Glutamatergic neuron (in vitro differentiated cells): Measurements from ENCODE around the gene KSR1. TPM values are rescaled to one million over a fixed set of nuclear protein-coding genes. Genes with fewer than 3 reads are reported as not detected.

Experiments
- DNase-seq: peaks from one replicate; pipeline ENCODE4 v3.0.0; 2022
- H3K27ac Mint-ChIP-seq: one replicate; pipeline ENCODE4 v1.8.0; 2020; ENCODE audit warnings: mild to moderate bottlenecking, mixed read lengths, inconsistent platforms; ENCODE audit not compliant: unreplicated experiment
- H3K27me3 Mint-ChIP-seq: one replicate; pipeline ENCODE4 v1.8.0; 2020; ENCODE audit warnings: mild to moderate bottlenecking, moderate library complexity, mixed read lengths, inconsistent platforms; ENCODE audit not compliant: unreplicated experiment
- H3K36me3 Mint-ChIP-seq: one replicate; pipeline ENCODE4 v1.8.0; 2020; ENCODE audit warnings: mild to moderate bottlenecking, mixed read lengths, inconsistent platforms; ENCODE audit not compliant: unreplicated experiment
- H3K4me1 Mint-ChIP-seq: one replicate; pipeline ENCODE4 v1.8.0; 2020; ENCODE audit warnings: mild to moderate bottlenecking, low read depth, mixed read lengths, inconsistent platforms; ENCODE audit not compliant: unreplicated experiment
- H3K4me3 Mint-ChIP-seq: one replicate; pipeline ENCODE4 v1.8.0; 2020; ENCODE audit warnings: mild to moderate bottlenecking, mixed read lengths, inconsistent platforms; ENCODE audit not compliant: unreplicated experiment
- H3K9me3 Mint-ChIP-seq: one replicate; pipeline ENCODE4 v1.8.0; 2020; ENCODE audit warnings: mild to moderate bottlenecking, moderate library complexity, mixed read lengths, inconsistent platforms; ENCODE audit not compliant: unreplicated experiment
- total RNA-seq: library from RNA; stranded (reverse); fragmentation: NEBNext Ultra II Directional; extraction: Animal tissue kit (Norgen Biotek cat#: 25700); gene quantifications from one replicate; pipeline ENCODE4 v1.2.1, GENCODE V29; 2021; ENCODE audit not compliant: unreplicated experiment
- TF ChIP-seq, protein P1 (sequence below): fragments of 200-600 bp; sonication (generic); IDR thresholded peaks from one replicate; pipeline ENCODE4 v1.5.0; 2021; ENCODE audit not compliant: partially characterized antibody, unreplicated experiment

Gene KSR1
- total RNA-seq, 1 donor from 2014 or later, result 203 TPM

DNA sequence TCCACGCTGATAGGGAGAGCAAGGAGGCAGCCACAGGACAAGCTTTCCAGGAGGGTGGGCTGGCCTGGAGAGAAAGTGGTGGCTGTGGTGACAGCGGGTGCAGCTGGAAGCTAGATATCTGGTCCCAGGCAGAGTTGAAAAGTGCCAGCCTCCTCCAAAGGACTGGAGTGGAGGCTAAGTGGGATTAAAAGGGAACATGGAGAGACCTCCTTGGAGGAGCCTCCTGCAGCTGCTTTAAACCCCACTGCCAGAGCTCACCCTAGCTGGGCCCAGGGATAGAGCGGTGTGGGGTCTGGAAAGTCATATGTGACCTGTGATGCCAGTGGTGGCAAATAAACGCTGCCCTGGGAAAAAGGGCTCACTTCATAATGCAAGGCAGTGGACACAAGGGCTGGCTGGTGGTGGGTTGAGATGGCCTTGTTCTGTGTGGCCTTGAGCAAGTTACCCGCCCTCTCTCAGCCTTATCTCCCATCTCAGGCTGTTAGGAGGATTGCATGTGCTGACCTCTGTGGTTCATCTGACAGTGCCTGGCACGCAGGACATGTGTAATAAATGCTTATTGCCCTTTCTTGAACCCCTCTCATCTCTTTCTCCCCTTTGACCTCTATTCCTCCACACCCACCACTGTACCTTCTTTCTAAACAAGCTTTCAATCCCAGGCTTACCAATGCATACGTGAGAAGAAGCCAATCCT, 113.8 kb downstream of the KSR1 start:
- TF ChIP-seq, protein P1, sequence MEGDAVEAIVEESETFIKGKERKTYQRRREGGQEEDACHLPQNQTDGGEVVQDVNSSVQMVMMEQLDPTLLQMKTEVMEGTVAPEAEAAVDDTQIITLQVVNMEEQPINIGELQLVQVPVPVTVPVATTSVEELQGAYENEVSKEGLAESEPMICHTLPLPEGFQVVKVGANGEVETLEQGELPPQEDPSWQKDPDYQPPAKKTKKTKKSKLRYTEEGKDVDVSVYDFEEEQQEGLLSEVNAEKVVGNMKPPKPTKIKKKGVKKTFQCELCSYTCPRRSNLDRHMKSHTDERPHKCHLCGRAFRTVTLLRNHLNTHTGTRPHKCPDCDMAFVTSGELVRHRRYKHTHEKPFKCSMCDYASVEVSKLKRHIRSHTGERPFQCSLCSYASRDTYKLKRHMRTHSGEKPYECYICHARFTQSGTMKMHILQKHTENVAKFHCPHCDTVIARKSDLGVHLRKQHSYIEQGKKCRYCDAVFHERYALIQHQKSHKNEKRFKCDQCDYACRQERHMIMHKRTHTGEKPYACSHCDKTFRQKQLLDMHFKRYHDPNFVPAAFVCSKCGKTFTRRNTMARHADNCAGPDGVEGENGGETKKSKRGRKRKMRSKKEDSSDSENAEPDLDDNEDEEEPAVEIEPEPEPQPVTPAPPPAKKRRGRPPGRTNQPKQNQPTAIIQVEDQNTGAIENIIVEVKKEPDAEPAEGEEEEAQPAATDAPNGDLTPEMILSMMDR, result no peak
- H3K4me3 Mint-ChIP-seq, result peak overlapping the region; percentile 13
- peaks cover 10% of the 10 kb centered on the region for H3K27me3 Mint-ChIP-seq
- DNase-seq, result no peak
- peaks cover 22% of the 10 kb centered on the region for H3K9me3 Mint-ChIP-seq
- peaks cover 53% of the 10 kb centered on the region for H3K4me1 Mint-ChIP-seq
- H3K36me3 Mint-ChIP-seq, result no peaks in the 10 kb centered on the region
- H3K27ac Mint-ChIP-seq, result peak overlapping the region; percentile 49

GRCh38 chr17:27570578-27570914, 114.3 kb downstream of the KSR1 start:
- H3K9me3 Mint-ChIP-seq, result peaks cover 21% of the 10 kb centered on the region
- peak overlapping the region; percentile 49 for H3K27ac Mint-ChIP-seq
- TF ChIP-seq, protein P1, result no peak
- H3K4me1 Mint-ChIP-seq, result peaks cover 56% of the 10 kb centered on the region
- peak overlapping the region; percentile 13 for H3K4me3 Mint-ChIP-seq
- peaks cover 10% of the 10 kb centered on the region for H3K27me3 Mint-ChIP-seq
- no peak for DNase-seq
- H3K36me3 Mint-ChIP-seq, result no peaks in the 10 kb centered on the region

DNA sequence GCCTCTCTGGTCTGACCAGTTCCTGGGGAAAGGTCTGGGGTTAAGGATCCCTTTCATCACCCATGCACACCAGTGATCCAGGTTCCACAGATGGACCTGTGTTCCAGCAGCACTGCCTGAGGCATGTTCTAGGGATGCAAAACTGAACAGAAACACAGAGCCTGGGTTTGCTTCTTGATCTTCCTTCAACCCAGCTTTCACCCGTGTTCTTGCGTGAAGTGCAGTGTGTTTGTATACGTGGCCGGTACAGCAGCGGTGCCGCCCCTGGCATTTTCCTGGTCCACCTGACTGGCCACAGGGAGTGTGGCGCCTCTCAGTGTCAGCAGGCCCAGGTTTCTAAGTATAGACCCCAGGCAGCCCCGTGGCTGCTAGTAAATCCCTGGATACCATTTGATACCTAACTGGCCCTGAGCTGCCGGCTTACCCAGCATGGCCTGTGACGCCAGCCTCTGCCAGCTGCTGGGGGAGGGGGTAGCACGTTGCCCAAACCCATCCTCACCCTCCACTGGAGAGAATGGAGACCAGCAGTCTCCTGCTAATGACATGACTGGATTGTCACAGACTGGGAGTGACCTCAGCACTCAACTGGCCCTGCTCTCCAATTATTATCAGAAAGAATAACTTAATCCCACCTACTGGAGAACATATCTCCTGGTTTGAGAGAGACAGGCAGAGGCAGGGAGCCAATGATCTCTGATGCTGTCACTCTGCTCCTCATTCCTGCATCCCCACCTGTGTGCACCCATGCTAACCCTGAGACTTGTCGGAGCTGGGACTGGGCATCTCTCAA, 115.5 kb downstream of the KSR1 start:
- no peak for DNase-seq
- H3K9me3 Mint-ChIP-seq, result peaks cover 21% of the 10 kb centered on the region

GRCh38 chr17:27572665-27573064, 116.4 kb downstream of the KSR1 start:
- no peaks in the 10 kb centered on the region for H3K36me3 Mint-ChIP-seq
- H3K9me3 Mint-ChIP-seq, result peaks cover 21% of the 10 kb centered on the region
- H3K4me3 Mint-ChIP-seq, result no peak overlapping the region
- TF ChIP-seq, protein P1, result no peak
- DNase-seq, result no peak
- peaks cover 10% of the 10 kb centered on the region for H3K27me3 Mint-ChIP-seq
- peaks cover 69% of the 10 kb centered on the region for H3K4me1 Mint-ChIP-seq
- H3K27ac Mint-ChIP-seq, result no peak overlapping the region

More for the DNA sequence above, 115.5 kb downstream of the KSR1 start:
- Mint-ChIP-seq H3K4me1 (peaks cover 63% of the 10 kb centered on the region), H3K4me3 (peak overlapping the region; percentile 65), H3K27me3 (peaks cover 12% of the 10 kb centered on the region), H3K36me3 (no peaks in the 10 kb centered on the region), H3K27ac (no peak overlapping the region)
- TF ChIP-seq, protein P1, result no peak

DNA sequence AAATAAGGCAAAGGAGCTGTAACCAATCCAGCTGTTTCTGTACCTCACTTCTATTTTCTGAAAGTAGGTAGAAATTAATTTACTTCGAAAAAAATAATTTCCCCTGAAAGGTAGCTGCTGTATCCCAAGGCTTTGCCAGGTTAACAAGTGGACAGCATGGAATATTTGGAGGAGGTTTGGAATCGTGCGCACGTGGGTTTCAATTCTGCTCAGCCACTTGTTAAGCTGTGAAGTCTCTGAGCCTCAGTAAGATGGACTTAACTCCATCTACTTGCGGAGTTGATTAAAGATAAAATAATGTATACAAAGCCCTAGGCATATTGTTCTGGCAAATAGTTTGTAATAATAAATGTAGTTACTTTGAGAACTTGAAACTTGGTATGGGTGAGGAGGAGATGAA, 117.3 kb downstream of the KSR1 start:
- peaks cover 68% of the 10 kb centered on the region for H3K4me1 Mint-ChIP-seq
- DNase-seq, result no peak
- H3K27me3 Mint-ChIP-seq, result peaks cover 8% of the 10 kb centered on the region
- no peak overlapping the region for H3K4me3 Mint-ChIP-seq
- no peak overlapping the region for H3K27ac Mint-ChIP-seq
- TF ChIP-seq, protein P1, result no peak
- peaks cover 21% of the 10 kb centered on the region for H3K9me3 Mint-ChIP-seq
- H3K36me3 Mint-ChIP-seq, result no peaks in the 10 kb centered on the region
